Common myeloid progenitor, CD34-positive (primary cell): ENCODE results near the gene CDC42EP5.

Source experiments
- CTCF ChIA-PET: fragments of 350-600 bp; sonication (Branson Sonifier 250); formaldehyde crosslinking; loops from one replicate; lab custom pipeline; 2021; ENCODE audit warnings: antibody characterized with exemption; lab: Charles Lee
- POLR2A ChIA-PET: fragments of 350-600 bp; sonication (Branson Sonifier 250); formaldehyde crosslinking; loops from one replicate; lab custom pipeline; 2021; ENCODE audit warnings: antibody characterized with exemption; lab: Charles Lee
- DNase-seq, 3 donors: peaks; one replicate each; pipeline versions ENCODE4 v3.0.0 to v3.0.0-alpha.2; 2013
- H3K27ac ChIP-seq, 2 experiments: 1 replicate in 1 of 2; 2 replicates in 1 of 2; pipeline ENCODE4 v1.7.0; 2013; ENCODE audit warnings: inconsistent platforms in 2 of 2, low read length in 2 of 2, mild to moderate bottlenecking in 2 of 2, low read depth in 1 of 2, moderate library complexity in 1 of 2; ENCODE audit not compliant: severe bottlenecking in 2 of 2, insufficient read depth in 1 of 2, poor library complexity in 1 of 2
- H3K27me3 ChIP-seq, 5 experiments: replicated peaks in 2 of 5; 1 replicate in 3 of 5; 2 replicates in 2 of 5; pipeline versions ENCODE4 v1.6.1 to v1.7.0; 2013; ENCODE audit warnings: low read length in 4 of 5, mild to moderate bottlenecking in 2 of 5, moderate library complexity in 2 of 5, inconsistent platforms in 1 of 5; ENCODE audit not compliant: insufficient read depth in 5 of 5, control insufficient read depth in 4 of 5
- H3K36me3 ChIP-seq, 4 experiments: 1 replicate in 2 of 4; 2 replicates in 2 of 4; pipeline versions ENCODE4 v1.6.1 to v1.7.0; 2013; ENCODE audit warnings: low read length in 3 of 4, control low read depth in 1 of 4, mild to moderate bottlenecking in 1 of 4; ENCODE audit not compliant: control insufficient read depth in 4 of 4, insufficient read depth in 4 of 4
- H3K4me1 ChIP-seq, 4 experiments: 1 replicate in 3 of 4; 2 replicates in 1 of 4; pipeline versions ENCODE4 v1.6.1 to v1.7.1; 2013; ENCODE audit warnings: low read length in 3 of 4, mild to moderate bottlenecking in 3 of 4, control low read depth in 1 of 4, inconsistent platforms in 1 of 4, moderate library complexity in 1 of 4; ENCODE audit not compliant: control insufficient read depth in 4 of 4, insufficient read depth in 4 of 4; ENCODE audit errors: control extremely low read depth in 1 of 4
- H3K4me3 ChIP-seq, 7 experiments: 1 replicate in 4 of 7; 2 replicates in 3 of 7; pipeline versions ENCODE4 v1.5.1 to v1.7.0; 2013; ENCODE audit warnings: mild to moderate bottlenecking in 7 of 7, low read length in 6 of 7, moderate library complexity in 6 of 7, inconsistent platforms in 2 of 7, low read depth in 2 of 7, control low read depth in 1 of 7; ENCODE audit not compliant: insufficient read depth in 4 of 7, control insufficient read depth in 1 of 7; ENCODE audit errors: extremely low read depth in 1 of 7
- H3K9me3 ChIP-seq, 5 experiments: 1 replicate in 4 of 5; 2 replicates in 1 of 5; pipeline versions ENCODE4 v1.6.1 to v1.7.1; 2013; ENCODE audit warnings: low read length in 4 of 5, mild to moderate bottlenecking in 2 of 5, inconsistent platforms in 1 of 5, low read depth in 1 of 5, moderate library complexity in 1 of 5; ENCODE audit not compliant: control insufficient read depth in 4 of 5, insufficient read depth in 2 of 5; ENCODE audit errors: control extremely low read depth in 1 of 5
- WGBS: methylation state at CpG from one replicate; pipeline ENCODE4 v1.1.5; 2013; ENCODE audit not compliant: insufficient coverage; 5-methylcytosine and 5-hydroxymethylcytosine counted together

CDC42EP5 gene

GRCh38 chr19:54462655-54463530, 10.2 kb downstream of the CDC42EP5 start:
- Histone ChIP-seq H3K36me3 (peaks cover 2 to 43% (median 30%) of the 10 kb centered on the region in 4 experiments), H3K27ac (peak overlapping the region in 1 of 2 experiments; percentile 54), H3K4me3 (peak overlapping the region; percentile 23 to 91 (median 76)), H3K9me3 (no peaks in the 10 kb centered on the region), H3K4me1 (peaks cover 0 to 51% (median 38%) of the 10 kb centered on the region in 4 experiments), H3K27me3 (peaks cover 0 to 5% (median 0%) of the 10 kb centered on the region in 5 experiments)
- DNase-seq: peak; percentile 72 to 85 (median 80)
- ChIA-PET POLR2A (interaction anchor here (1.4 to 2.3 kb wide), 3 partner anchors 9 to 15 kb away, joined by 5 to 10 read pairs (median 7); partner anchors contain the start of gene LENG8), CTCF (interaction anchor here (0.8 to 1.9 kb wide), 4 partner anchors 9 to 46 kb away, joined by 3 to 10 read pairs (median 4); no protein-coding TSS in a partner anchor)
- 10% methylated on average over 82 of the region's 91 CpGs for WGBS

GRCh38 chr19:54462047-54462654, 10.9 kb downstream of the CDC42EP5 start:
- Histone ChIP-seq H3K4me1 (peaks cover 0 to 51% (median 38%) of the 10 kb centered on the region in 4 experiments), H3K36me3 (peaks cover 2 to 49% (median 34%) of the 10 kb centered on the region in 4 experiments), H3K27ac (peak overlapping the region in 1 of 2 experiments; percentile 54), H3K27me3 (peaks cover 0 to 5% (median 0%) of the 10 kb centered on the region in 5 experiments), H3K9me3 (no peaks in the 10 kb centered on the region), H3K4me3 (peak overlapping the region in 5 of 7 experiments; percentile 23 to 91 (median 81))
- no peak for DNase-seq
- 87% methylated on average over 13 of the region's 15 CpGs for WGBS
- CTCF ChIA-PET: interaction anchor here (1.3 to 1.9 kb wide), 3 partner anchors 8 to 46 kb away, joined by 3 to 10 read pairs (median 5); no protein-coding TSS in a partner anchor
- POLR2A ChIA-PET: interaction anchor here (0.7 to 2.3 kb wide), 4 partner anchors 9 to 1185 kb away, joined by 3 to 10 read pairs (median 6); partner anchors contain the start of gene LENG8

- CTCF ChIA-PET: interaction anchor here (1.3 to 1.4 kb wide), 2 partner anchors 11 to 45 kb away, joined by 3 to 5 read pairs; no protein-coding TSS in a partner anchor
- peaks cover 0 to 51% (median 38%) of the 10 kb centered on the region in 4 experiments for H3K4me1 ChIP-seq
- H3K27ac ChIP-seq: no peak overlapping the region
- H3K27me3 ChIP-seq: peaks cover 0 to 5% (median 0%) of the 10 kb centered on the region in 5 experiments
- H3K4me3 ChIP-seq: no peak overlapping the region
- no peaks in the 10 kb centered on the region for H3K9me3 ChIP-seq
- DNase-seq: no peak
- peaks cover 3 to 55% (median 36%) of the 10 kb centered on the region in 4 experiments for H3K36me3 ChIP-seq
- POLR2A ChIA-PET: interaction anchor here (0.7 to 2.3 kb wide), 4 partner anchors 8 to 1186 kb away, joined by 3 to 10 read pairs (median 6); partner anchors contain the start of gene LENG8
- no CpG with 5 or more reads among the region's 3 CpGs for WGBS
Measured at GRCh38 chr19:54461613-54462012, 11.5 kb downstream of the CDC42EP5 start.

GRCh38 chr19:54461210-54461609, 11.9 kb downstream of the CDC42EP5 start:
- DNase-seq: no peak
- H3K27me3 ChIP-seq: peaks cover 0 to 3% (median 0%) of the 10 kb centered on the region in 5 experiments
- H3K4me1 ChIP-seq: peaks cover 0 to 51% (median 38%) of the 10 kb centered on the region in 4 experiments
- ChIA-PET POLR2A (no interaction called here), CTCF (no interaction called here)
- H3K9me3 ChIP-seq: no peaks in the 10 kb centered on the region
- 93% methylated on average over 20 of the region's 27 CpGs for WGBS
- peaks cover 5 to 59% (median 39%) of the 10 kb centered on the region in 4 experiments for H3K36me3 ChIP-seq
- H3K27ac ChIP-seq: no peak overlapping the region
- no peak overlapping the region for H3K4me3 ChIP-seq

- H3K4me3 ChIP-seq: no peak overlapping the region
- H3K9me3 ChIP-seq: no peaks in the 10 kb centered on the region
- H3K27me3 ChIP-seq: no peaks in the 10 kb centered on the region
- H3K4me1 ChIP-seq: peaks cover 0 to 51% (median 38%) of the 10 kb centered on the region in 4 experiments
- H3K27ac ChIP-seq: peak overlapping the region in 1 of 2 experiments; percentile 43
- peaks cover 5 to 67% (median 46%) of the 10 kb centered on the region in 4 experiments for H3K36me3 ChIP-seq
- CTCF ChIA-PET: interaction anchor here (1.6 kb wide), 1 partner anchor 10 kb away, joined by 5 read pairs; no protein-coding TSS in a partner anchor
- no peak for DNase-seq
- 64% methylated on average over 18 of the region's 39 CpGs for WGBS
- POLR2A ChIA-PET: interaction anchor here (0.6 kb wide), 1 partner anchor 922 kb away, joined by 4 read pairs; no protein-coding TSS in a partner anchor
Measured at GRCh38 chr19:54460230-54461005, 12.7 kb downstream of the CDC42EP5 start.
